A673 (cell line): ENCODE measurements around the gene SERINC5.

Experiments used
- CTCF ChIP-seq: fragments of 300-800, 200-600 bp; sonication (generic); conservative IDR thresholded peaks from 2 replicates; pipeline ENCODE4 v1.5.1; 2017; ENCODE audit warnings: low read depth, mild to moderate bottlenecking, antibody characterized with exemption, low read length, moderate library complexity, mixed read lengths
- EZH2 ChIP-seq: fragments of 200-600 bp; sonication (generic); IDR thresholded peaks from 2 replicates; pipeline ENCODE4 v1.6.1; 2017; ENCODE audit warnings: borderline replicate concordance, low read depth, mild to moderate bottlenecking, mixed read lengths, antibody characterized with exemption, low read length; ENCODE audit not compliant: poor library complexity, severe bottlenecking

DNA sequence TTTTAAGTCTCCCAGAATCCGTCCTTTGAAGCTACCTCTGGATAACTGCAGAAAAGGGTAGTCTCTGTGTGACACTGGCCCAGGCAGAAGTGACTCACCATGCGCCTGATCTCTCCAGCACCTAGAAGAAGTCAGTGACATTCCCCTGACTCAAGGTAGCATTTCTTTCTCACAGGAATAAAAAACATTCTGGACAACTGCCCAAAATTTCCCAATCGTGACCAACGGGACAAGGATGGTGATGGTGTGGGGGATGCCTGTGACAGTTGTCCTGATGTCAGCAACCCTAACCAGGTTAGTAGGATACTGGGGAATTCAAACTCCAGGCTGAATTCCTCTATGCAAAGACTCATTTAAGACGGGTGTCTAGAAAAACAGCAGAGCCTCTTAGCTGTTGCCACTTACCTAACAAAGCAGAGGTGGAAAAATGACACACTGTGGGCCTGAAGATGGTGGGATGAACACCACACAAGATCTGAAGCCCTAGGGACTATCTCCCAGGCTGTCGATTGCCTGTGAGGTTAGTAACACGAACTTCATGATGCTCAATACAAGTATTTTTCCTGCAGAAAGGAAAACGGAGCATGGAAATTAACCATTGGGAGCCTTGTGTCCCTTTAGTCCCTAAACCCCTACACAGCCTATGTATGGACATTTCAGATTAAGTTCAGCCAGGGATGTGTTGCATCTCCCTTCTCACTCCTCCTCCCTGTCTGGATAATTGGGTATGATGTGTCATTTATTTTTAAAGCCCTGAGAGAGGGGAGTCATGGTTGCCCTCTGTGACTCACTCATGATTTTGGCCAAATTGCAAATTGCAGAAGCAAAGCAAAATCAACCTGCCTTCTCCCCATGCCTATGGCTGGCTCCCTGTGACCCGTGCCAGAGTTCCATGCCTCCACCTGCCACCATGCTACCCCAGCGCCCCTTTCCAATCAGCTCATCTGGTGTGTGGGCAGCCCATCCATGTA lies 183.5 kb downstream of the SERINC5 start:
- TF ChIP-seq EZH2 (no peak), CTCF (no peak)
